WTC11 (cell line): ENCODE measurements around the gene RPS25. TPM values are rescaled to one million over a fixed set of nuclear protein-coding genes. Genes with fewer than 3 reads are reported as not detected.
"Not testable (repeated sequence)": the region's sequence is repeated elsewhere in the genome, so short reads cannot be mapped to it uniquely, and the experiment has no call there.

Experiments
- ATAC-seq: fragments of 200-7000 bp; cut with Tn5 transposase; 2 replicates; pipeline ENCODE4 v1.10.0; 2021; ENCODE audit warnings: mild to moderate bottlenecking, moderate library complexity
- CTCF ChIA-PET: fragments of 300-600 bp; sonication (Branson Sonifier 250); formaldehyde crosslinking; loops from one replicate; lab custom pipeline; 2021; ENCODE audit warnings: antibody characterized with exemption; lab: Charles Lee
- POLR2A ChIA-PET: fragments of 350-600 bp; sonication (Branson Sonifier 250); formaldehyde crosslinking; loops from one replicate; lab custom pipeline; 2021; ENCODE audit warnings: antibody characterized with exemption; lab: Charles Lee
- DNase-seq: peaks from one replicate; pipeline ENCODE4 v3.0.0; 2021; ENCODE audit warnings: low spot score
- H3K27ac Mint-ChIP-seq: 2 replicates; pipeline ENCODE4 v1.8.0; 2021; ENCODE audit warnings: mixed read lengths
- H3K27me3 Mint-ChIP-seq: 2 replicates; pipeline ENCODE4 v1.8.0; 2021; ENCODE audit warnings: low read depth, mild to moderate bottlenecking, moderate library complexity, mixed read lengths
- H3K36me3 Mint-ChIP-seq: 2 replicates; pipeline ENCODE4 v1.8.0; 2021; ENCODE audit warnings: mixed read lengths
- H3K4me1 Mint-ChIP-seq: 2 replicates; pipeline ENCODE4 v1.8.0; 2022; ENCODE audit warnings: mixed read lengths
- H3K4me3 Mint-ChIP-seq: 2 replicates; pipeline ENCODE4 v1.8.0; 2021; ENCODE audit warnings: mild to moderate bottlenecking, moderate library complexity, mixed read lengths
- H3K9me3 Mint-ChIP-seq: 2 replicates; pipeline ENCODE4 v1.8.0; 2021; ENCODE audit warnings: mixed read lengths
- CREM ChIP-seq: sonication (generic); formaldehyde crosslinking; IDR thresholded peaks from 2 replicates; pipeline ENCODE4 v1.8.1; 2022; ENCODE audit warnings: mild to moderate bottlenecking, missing genetic modification reagents, moderate library complexity
- E2F5 ChIP-seq: sonication (generic); formaldehyde crosslinking; IDR thresholded peaks from 2 replicates; pipeline ENCODE4 v1.8.1; 2022; ENCODE audit warnings: mild to moderate bottlenecking, moderate library complexity, missing genetic modification reagents
- ETV6 ChIP-seq: sonication (generic); formaldehyde crosslinking; IDR thresholded peaks from 2 replicates; pipeline ENCODE4 v1.8.1; 2022; ENCODE audit warnings: mild to moderate bottlenecking, missing genetic modification reagents
- FOXK1 ChIP-seq: sonication (generic); formaldehyde crosslinking; IDR thresholded peaks from 2 replicates; pipeline ENCODE4 v1.8.0; 2022; ENCODE audit warnings: mild to moderate bottlenecking, moderate library complexity, missing genetic modification reagents
- FOXP1 ChIP-seq: sonication (generic); formaldehyde crosslinking; IDR thresholded peaks from 2 replicates; pipeline ENCODE4 v1.8.0; 2022; ENCODE audit warnings: missing genetic modification reagents, mild to moderate bottlenecking, moderate library complexity, borderline replicate concordance
- FOXP4 ChIP-seq: sonication (generic); formaldehyde crosslinking; IDR thresholded peaks from 2 replicates; pipeline ENCODE4 v1.8.0; 2022; ENCODE audit warnings: mild to moderate bottlenecking, missing genetic modification reagents
- GABPB1 ChIP-seq: sonication (generic); formaldehyde crosslinking; IDR thresholded peaks from 2 replicates; pipeline ENCODE4 v1.8.1; 2023; ENCODE audit warnings: mild to moderate bottlenecking, missing genetic modification reagents
- JUN ChIP-seq: sonication (generic); formaldehyde crosslinking; IDR thresholded peaks from 2 replicates; pipeline ENCODE4 v1.8.0; 2023; ENCODE audit warnings: mild to moderate bottlenecking, missing genetic modification reagents
- MXD4 ChIP-seq: fragments of 250-450 bp; sonication (Bioruptor Pico); IDR thresholded peaks from 2 replicates; pipeline ENCODE4 v1.8.0; 2021; ENCODE audit warnings: mild to moderate bottlenecking, moderate library complexity, borderline replicate concordance
- MYBL2 ChIP-seq: sonication (generic); formaldehyde crosslinking; IDR thresholded peaks from 2 replicates; pipeline ENCODE4 v1.8.1; 2023; ENCODE audit warnings: mild to moderate bottlenecking, moderate library complexity, missing genetic modification reagents
- NFATC4 ChIP-seq: fragments of 250-450 bp; sonication (Bioruptor Pico); IDR thresholded peaks from 2 replicates; pipeline ENCODE4 v1.9.0; 2021; ENCODE audit warnings: mild to moderate bottlenecking
- SP1 ChIP-seq: sonication (generic); formaldehyde crosslinking; conservative IDR thresholded peaks from 2 replicates; pipeline ENCODE4 v1.8.1; 2022; ENCODE audit warnings: missing genetic modification reagents
- TP53 ChIP-seq: sonication (generic); formaldehyde crosslinking; IDR thresholded peaks from 2 replicates; pipeline ENCODE4 v1.8.1; 2023; ENCODE audit warnings: mild to moderate bottlenecking, missing genetic modification reagents
- ZNF232 ChIP-seq: sonication (generic); formaldehyde crosslinking; IDR thresholded peaks from 2 replicates; pipeline ENCODE4 v1.8.0; 2022; ENCODE audit warnings: mild to moderate bottlenecking, missing genetic modification reagents
- ZNF396 ChIP-seq: fragments of 250-450 bp; sonication (Bioruptor Pico); IDR thresholded peaks from 2 replicates; pipeline ENCODE4 v1.8.0; 2021; ENCODE audit warnings: mild to moderate bottlenecking, moderate library complexity, borderline replicate concordance
- total RNA-seq: library from RNA; stranded (reverse); gene quantifications from 3 replicates; pipeline ENCODE4 v1.2.3, GENCODE V29; 2021
- TF ChIP-seq, protein P1 (sequence below): fragments of 250-450 bp; sonication (Bioruptor Pico); IDR thresholded peaks from 2 replicates; pipeline ENCODE4 v1.9.0; 2021; ENCODE audit warnings: mild to moderate bottlenecking
- TF ChIP-seq, protein P2 (sequence below): fragments of 250-450 bp; sonication (Bioruptor Pico); IDR thresholded peaks from 2 replicates; pipeline ENCODE4 v1.8.0; 2021; ENCODE audit warnings: mild to moderate bottlenecking
- TF ChIP-seq, protein P3 (sequence below): sonication (generic); formaldehyde crosslinking; conservative IDR thresholded peaks from 2 replicates; pipeline ENCODE4 v1.8.1; 2023; ENCODE audit warnings: mild to moderate bottlenecking, low read depth, missing genetic modification reagents, moderate library complexity
- TF ChIP-seq, protein P4 (sequence below): sonication (generic); formaldehyde crosslinking; IDR thresholded peaks from 2 replicates; pipeline ENCODE4 v1.8.1; 2022; ENCODE audit warnings: low read depth, mild to moderate bottlenecking, moderate library complexity, missing genetic modification reagents, borderline replicate concordance

Gene RPS25
- total RNA-seq, 1 experiment from 2014 or later: 1,349 TPM

GRCh38 chr11:119062779-119063178 is 44.6 kb upstream of the RPS25 start (continued):
- TF ChIP-seq ZNF396 (CRISPR knock-in tag): no peak
- no peak for TF ChIP-seq NFATC4 (CRISPR knock-in tag)

- H3K4me1 Mint-ChIP-seq: peaks cover 9% of the 10 kb centered on the region
- H3K27ac Mint-ChIP-seq: no peak overlapping the region
- TF ChIP-seq FOXP4 (CRISPR knock-in tag): no peak
- TF ChIP-seq, all 79 proteins: peak for 0
- ATAC-seq (no peak), DNase-seq (no peak)
- no peaks in the 10 kb centered on the region for H3K9me3 Mint-ChIP-seq
- no peak overlapping the region for H3K4me3 Mint-ChIP-seq
- H3K27me3 Mint-ChIP-seq: no peaks in the 10 kb centered on the region
- ChIA-PET POLR2A (interaction anchor here (0.6 kb wide), 1 partner anchor 288 kb away, joined by 3 read pairs; no protein-coding TSS in a partner anchor), CTCF (interaction anchor here (0.6 kb wide), 1 partner anchor 92 kb away, joined by 3 read pairs; no protein-coding TSS in a partner anchor)
- H3K36me3 Mint-ChIP-seq: peaks cover 3% of the 10 kb centered on the region; the same call in 1 of the 2 replicates
These were observed 43.1 kb upstream of the RPS25 start for GRCh38 chr11:119061256-119061655.

- peaks cover 21% of the 10 kb centered on the region for H3K36me3 Mint-ChIP-seq
- H3K4me3 Mint-ChIP-seq, POLR2A ChIA-PET, CTCF ChIA-PET, H3K9me3 Mint-ChIP-seq, H3K27ac Mint-ChIP-seq, DNase-seq, ATAC-seq, H3K27me3 Mint-ChIP-seq: not testable (repeated sequence)
- peaks cover 17% of the 10 kb centered on the region for H3K4me1 Mint-ChIP-seq
These were observed 41.0 kb upstream of the RPS25 start for GRCh38 chr11:119059128-119059527.

DNA sequence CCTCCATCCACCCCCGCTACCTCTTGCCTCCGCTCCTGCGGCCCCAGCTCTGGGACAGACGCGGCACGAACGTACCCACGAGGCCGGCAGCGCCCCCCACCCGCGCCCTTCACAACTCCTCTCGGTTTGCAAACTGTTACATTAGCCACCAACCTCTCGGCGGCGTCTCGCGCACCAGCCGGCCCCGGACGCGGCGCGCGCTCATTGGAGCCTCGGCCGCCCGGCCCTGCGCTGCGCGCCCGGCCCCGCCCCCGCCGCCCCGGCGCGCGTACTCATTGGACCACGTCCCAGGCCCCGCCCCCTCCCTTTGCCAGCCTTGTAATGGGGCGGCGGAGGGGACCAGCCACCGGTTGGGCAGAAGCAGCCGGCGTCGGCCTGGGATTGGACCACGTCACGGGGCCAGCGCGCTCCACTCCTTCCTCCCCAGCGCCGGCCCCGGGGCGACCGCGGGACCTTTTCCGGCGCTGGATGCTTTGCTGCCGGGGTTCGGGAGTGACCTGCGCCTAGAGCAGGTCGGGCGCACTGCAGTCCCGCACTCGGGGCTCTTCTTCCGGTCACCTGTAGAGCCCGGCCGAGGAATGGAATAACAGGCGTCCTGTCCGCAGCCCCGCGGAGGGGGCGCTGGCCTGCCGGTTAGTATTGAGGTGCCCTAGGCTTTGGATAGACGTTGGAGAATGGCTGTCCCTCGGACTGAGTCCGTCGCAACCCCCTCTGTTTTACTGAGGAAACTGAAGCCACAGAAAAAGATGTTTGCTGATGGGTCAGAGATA is 39.0 kb upstream of the RPS25 start, which contains the start of gene HYOU1:
TSS of gene HYOU1 (minus strand) at position 206 of the 770 bp plus-strand sequence. CDS start 1,045 bp downstream, outside the sequence.
- Mint-ChIP-seq H3K4me1 (peaks cover 17% of the 10 kb centered on the region), H3K36me3 (peaks cover 40% of the 10 kb centered on the region), H3K27ac (peak within 1 kb of the TSS; percentile 96), H3K27me3 (no peaks in the 10 kb centered on the region), H3K9me3 (no peaks in the 10 kb centered on the region), H3K4me3 (peak within 1 kb of the TSS; percentile 89)
- POLR2A ChIA-PET: interaction anchor here (0.6 to 2.6 kb wide), 8 partner anchors 10 to 146 kb away, joined by 3 to 20 read pairs (median 6); partner anchors contain the start of genes CENATAC, DPAGT1, HMBS and VPS11
- peak; percentile 99 for DNase-seq
- peak; percentile 96 for ATAC-seq
- CTCF ChIA-PET: interaction anchor here (0.6 to 3.0 kb wide), 10 partner anchors 8 to 315 kb away, joined by 3 to 14 read pairs (median 4); partner anchors contain the start of genes CBL, CENATAC, SLC37A4 and VPS11
- TF ChIP-seq SP1 (CRISPR knock-in tag) (peak; percentile 88), GABPB1 (CRISPR knock-in tag) (peak; percentile 81), FOXP1 (CRISPR knock-in tag) (peak; percentile 8; the same call in 1 of the 2 replicates), FOXK1 (CRISPR knock-in tag) (peak; percentile 26; the same call in 1 of the 2 replicates), ETV6 (CRISPR knock-in tag) (peak; percentile 41; the same call in 1 of the 2 replicates), MXD4 (CRISPR knock-in tag) (0 out of 2 replicates have a peak, but pooled peaks have one; percentile 5), CREM (CRISPR knock-in tag) (0 out of 2 replicates have a peak, but pooled peaks have one; percentile 35), JUN (CRISPR knock-in tag) (0 out of 2 replicates have a peak, but pooled peaks have one; percentile 11), E2F5 (CRISPR knock-in tag) (0 out of 2 replicates have a peak, but pooled peaks have one; percentile 24), MYBL2 (CRISPR knock-in tag) (peak; percentile 76), ZNF232 (CRISPR knock-in tag) (0 out of 2 replicates have a peak, but pooled peaks have one; percentile 25), TP53 (CRISPR knock-in tag) (peak; percentile 25; the same call in 1 of the 2 replicates)
- TF ChIP-seq, protein P1, sequence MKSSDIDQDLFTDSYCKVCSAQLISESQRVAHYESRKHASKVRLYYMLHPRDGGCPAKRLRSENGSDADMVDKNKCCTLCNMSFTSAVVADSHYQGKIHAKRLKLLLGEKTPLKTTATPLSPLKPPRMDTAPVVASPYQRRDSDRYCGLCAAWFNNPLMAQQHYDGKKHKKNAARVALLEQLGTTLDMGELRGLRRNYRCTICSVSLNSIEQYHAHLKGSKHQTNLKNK (CRISPR knock-in tag): peak; percentile 28; the same call in 1 of the 2 replicates
- TF ChIP-seq, protein P2, sequence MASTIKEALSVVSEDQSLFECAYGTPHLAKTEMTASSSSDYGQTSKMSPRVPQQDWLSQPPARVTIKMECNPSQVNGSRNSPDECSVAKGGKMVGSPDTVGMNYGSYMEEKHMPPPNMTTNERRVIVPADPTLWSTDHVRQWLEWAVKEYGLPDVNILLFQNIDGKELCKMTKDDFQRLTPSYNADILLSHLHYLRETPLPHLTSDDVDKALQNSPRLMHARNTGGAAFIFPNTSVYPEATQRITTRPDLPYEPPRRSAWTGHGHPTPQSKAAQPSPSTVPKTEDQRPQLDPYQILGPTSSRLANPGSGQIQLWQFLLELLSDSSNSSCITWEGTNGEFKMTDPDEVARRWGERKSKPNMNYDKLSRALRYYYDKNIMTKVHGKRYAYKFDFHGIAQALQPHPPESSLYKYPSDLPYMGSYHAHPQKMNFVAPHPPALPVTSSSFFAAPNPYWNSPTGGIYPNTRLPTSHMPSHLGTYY (CRISPR knock-in tag): no peak
- TF ChIP-seq, protein P3, sequence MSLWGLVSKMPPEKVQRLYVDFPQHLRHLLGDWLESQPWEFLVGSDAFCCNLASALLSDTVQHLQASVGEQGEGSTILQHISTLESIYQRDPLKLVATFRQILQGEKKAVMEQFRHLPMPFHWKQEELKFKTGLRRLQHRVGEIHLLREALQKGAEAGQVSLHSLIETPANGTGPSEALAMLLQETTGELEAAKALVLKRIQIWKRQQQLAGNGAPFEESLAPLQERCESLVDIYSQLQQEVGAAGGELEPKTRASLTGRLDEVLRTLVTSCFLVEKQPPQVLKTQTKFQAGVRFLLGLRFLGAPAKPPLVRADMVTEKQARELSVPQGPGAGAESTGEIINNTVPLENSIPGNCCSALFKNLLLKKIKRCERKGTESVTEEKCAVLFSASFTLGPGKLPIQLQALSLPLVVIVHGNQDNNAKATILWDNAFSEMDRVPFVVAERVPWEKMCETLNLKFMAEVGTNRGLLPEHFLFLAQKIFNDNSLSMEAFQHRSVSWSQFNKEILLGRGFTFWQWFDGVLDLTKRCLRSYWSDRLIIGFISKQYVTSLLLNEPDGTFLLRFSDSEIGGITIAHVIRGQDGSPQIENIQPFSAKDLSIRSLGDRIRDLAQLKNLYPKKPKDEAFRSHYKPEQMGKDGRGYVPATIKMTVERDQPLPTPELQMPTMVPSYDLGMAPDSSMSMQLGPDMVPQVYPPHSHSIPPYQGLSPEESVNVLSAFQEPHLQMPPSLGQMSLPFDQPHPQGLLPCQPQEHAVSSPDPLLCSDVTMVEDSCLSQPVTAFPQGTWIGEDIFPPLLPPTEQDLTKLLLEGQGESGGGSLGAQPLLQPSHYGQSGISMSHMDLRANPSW (CRISPR knock-in tag): 0 out of 2 replicates have a peak, but pooled peaks have one; percentile 41
- TF ChIP-seq, protein P4, sequence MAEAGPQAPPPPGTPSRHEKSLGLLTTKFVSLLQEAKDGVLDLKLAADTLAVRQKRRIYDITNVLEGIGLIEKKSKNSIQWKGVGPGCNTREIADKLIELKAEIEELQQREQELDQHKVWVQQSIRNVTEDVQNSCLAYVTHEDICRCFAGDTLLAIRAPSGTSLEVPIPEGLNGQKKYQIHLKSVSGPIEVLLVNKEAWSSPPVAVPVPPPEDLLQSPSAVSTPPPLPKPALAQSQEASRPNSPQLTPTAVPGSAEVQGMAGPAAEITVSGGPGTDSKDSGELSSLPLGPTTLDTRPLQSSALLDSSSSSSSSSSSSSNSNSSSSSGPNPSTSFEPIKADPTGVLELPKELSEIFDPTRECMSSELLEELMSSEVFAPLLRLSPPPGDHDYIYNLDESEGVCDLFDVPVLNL (CRISPR knock-in tag): no peak
